ENCODE data around the gene DPEP2. TPM values are rescaled to one million over a fixed set of nuclear protein-coding genes. Genes with fewer than 3 reads are reported as not detected.

Gene DPEP2
- total and polyA plus RNA-seq, 2 of the 4 experiments (the other 2 are of a cell fraction), result not detected

DNA sequence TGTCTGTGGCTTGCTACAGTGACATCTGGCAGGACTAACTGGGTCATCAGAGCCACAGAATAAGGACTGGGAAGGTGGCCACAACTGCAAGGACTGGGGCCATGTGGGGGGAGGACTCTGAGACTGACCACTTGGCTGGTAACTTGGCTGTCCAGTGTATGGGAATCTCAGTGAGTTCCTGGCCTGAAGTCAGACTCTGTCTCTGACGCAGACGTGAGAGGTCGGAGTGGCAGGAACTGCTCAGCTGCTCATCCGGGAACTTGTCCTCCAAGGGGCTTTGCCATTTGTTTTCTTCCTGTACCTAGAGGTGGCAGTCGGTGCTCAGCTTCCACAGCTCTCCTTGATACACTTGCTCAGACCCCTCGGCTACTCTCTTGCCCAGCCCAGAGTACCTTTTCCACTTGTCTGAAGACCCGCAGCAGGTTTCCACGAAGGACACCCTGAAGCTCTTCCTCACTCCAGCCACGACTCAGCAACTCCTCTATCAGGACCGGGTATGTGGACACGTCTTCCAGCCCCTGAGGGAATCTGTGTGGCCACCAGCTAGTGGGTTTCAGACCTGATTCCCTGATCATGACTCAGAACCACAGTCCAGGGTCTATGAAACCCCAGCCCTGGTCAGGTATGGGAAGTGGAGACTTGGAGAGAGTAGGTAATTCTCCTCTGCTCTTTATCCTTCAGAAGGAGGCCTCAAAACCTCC is 11.7 kb downstream of the DPEP2 start:
- Histone ChIP-seq H3K4me1 (ENCODE audit: control insufficient read depth, insufficient read depth, low read length) (peaks cover 1% of the 10 kb centered on the region; the same call in 1 of the 2 replicates), H2AFZ (replicated peaks; ENCODE audit: low read length, poor library complexity) (peak overlapping the region; percentile 34), H3K27me3 (ENCODE audit: control insufficient read depth, insufficient read depth, low read length) (peaks cover 5% of the 10 kb centered on the region; the same call in 1 of the 2 replicates), H3K56ac (ENCODE audit: extremely low read depth, insufficient read depth, low read length) (no peak overlapping the region), H3K4me2 (ENCODE audit: low read depth, low read length) (no peak overlapping the region), H4K5ac (ENCODE audit: low read depth, low read length) (no peak overlapping the region), H2AK5ac (ENCODE audit: low read depth, low read length) (no peak overlapping the region), H4K8ac (ENCODE audit: low read depth in 2 of 2, low read length in 2 of 2) (no peak overlapping the region), H2BK20ac (ENCODE audit: low read depth, low read length) (no peak overlapping the region), H4K91ac (ENCODE audit: insufficient read depth, low read depth, low read length) (no peak overlapping the region), H3K4ac (ENCODE audit: low read depth, low read length) (no peak overlapping the region), H3K4me3 (ENCODE audit: insufficient read depth, low read depth, low read length) (no peak overlapping the region), H3K9me1 (ENCODE audit: insufficient read depth, low read length) (no peaks in the 10 kb centered on the region), H3K79me1 (ENCODE audit: low read depth in 1 of 2, low read length in 2 of 2) (no peaks in the 10 kb centered on the region), H2BK5ac (ENCODE audit: low read depth, low read length, poor library complexity, severe bottlenecking) (no peak overlapping the region), H3K18ac (ENCODE audit: low read depth, low read length) (no peak overlapping the region), H3K9me3 (ENCODE audit: control insufficient read depth, insufficient read depth, low read length) (no peaks in the 10 kb centered on the region), H3K27ac (ENCODE audit: insufficient read depth, low read length) (no peak overlapping the region), H3K14ac (replicated peaks; ENCODE audit: low read depth, low read length) (no peak overlapping the region), H3K9ac (ENCODE audit: low read depth, low read length) (no peak overlapping the region), H2AK9ac (replicated peaks; ENCODE audit: low read depth, low read length, poor library complexity) (peak overlapping the region; percentile 25), H2BK120ac (ENCODE audit: low read depth, low read length) (no peak overlapping the region), H4K20me1 (ENCODE audit: insufficient read depth, low read length) (no peaks in the 10 kb centered on the region), H3K36me3 (ENCODE audit: control insufficient read depth, insufficient read depth, low read length) (no peaks in the 10 kb centered on the region), H3K23ac (ENCODE audit: low read depth, low read length) (no peak overlapping the region), H2BK15ac (ENCODE audit: low read depth, low read length) (no peak overlapping the region)
- no peak for ATAC-seq (ENCODE audit: low read depth)
- CTCF ChIA-PET, result interaction anchor here (0.6 kb wide), 1 partner anchor 258 kb away, joined by 4 read pairs; the partner anchor contains the start of gene PLA2G15
- in situ Hi-C loops (cut with MboI; ENCODE audit: low sequenced_read_pairs), result loop anchor here (10.0 kb wide), 1 partner anchor 237 kb away; no protein-coding TSS in a partner anchor
- BruUV-seq (replicated peaks), result no TSS peak
- POLR2A ChIA-PET (ENCODE audit: unreplicated experiment), result interaction anchor here (0.6 kb wide), 1 partner anchor 104 kb away, joined by 3 read pairs; no protein-coding TSS in a partner anchor
- WGBS, 2 experiments (ENCODE audit: extremely low coverage in 2 of 2, insufficient read length in 1 of 2), result 50% methylated on average over 2 of the region's 11 CpGs; no CpG with 5 or more reads in 1 of the 2 experiments
- TF ChIP-seq MXI1 (IDR thresholded peaks at IDR 0.05; ENCODE audit: borderline replicate concordance, low read depth, low read length), result no peak
- no peak for TF ChIP-seq CEBPB (IDR thresholded peaks at IDR 0.05; ENCODE audit: low read depth, low read length)
- TF ChIP-seq MAZ (IDR thresholded peaks at IDR 0.05; ENCODE audit: borderline replicate concordance, low read depth, low read length), result no peak
- TF ChIP-seq, protein P1, sequence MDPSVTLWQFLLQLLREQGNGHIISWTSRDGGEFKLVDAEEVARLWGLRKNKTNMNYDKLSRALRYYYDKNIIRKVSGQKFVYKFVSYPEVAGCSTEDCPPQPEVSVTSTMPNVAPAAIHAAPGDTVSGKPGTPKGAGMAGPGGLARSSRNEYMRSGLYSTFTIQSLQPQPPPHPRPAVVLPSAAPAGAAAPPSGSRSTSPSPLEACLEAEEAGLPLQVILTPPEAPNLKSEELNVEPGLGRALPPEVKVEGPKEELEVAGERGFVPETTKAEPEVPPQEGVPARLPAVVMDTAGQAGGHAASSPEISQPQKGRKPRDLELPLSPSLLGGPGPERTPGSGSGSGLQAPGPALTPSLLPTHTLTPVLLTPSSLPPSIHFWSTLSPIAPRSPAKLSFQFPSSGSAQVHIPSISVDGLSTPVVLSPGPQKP (IDR thresholded peaks at IDR 0.05; ENCODE audit: borderline replicate concordance, low read depth, low read length), result no peak
- TF ChIP-seq SMC3 (IDR thresholded peaks at IDR 0.05; ENCODE audit: low read depth, low read length), result no peak
- TF ChIP-seq RFX5 (IDR thresholded peaks at IDR 0.05; ENCODE audit: low read depth, low read length), result no peak
- TF ChIP-seq, protein P2, sequence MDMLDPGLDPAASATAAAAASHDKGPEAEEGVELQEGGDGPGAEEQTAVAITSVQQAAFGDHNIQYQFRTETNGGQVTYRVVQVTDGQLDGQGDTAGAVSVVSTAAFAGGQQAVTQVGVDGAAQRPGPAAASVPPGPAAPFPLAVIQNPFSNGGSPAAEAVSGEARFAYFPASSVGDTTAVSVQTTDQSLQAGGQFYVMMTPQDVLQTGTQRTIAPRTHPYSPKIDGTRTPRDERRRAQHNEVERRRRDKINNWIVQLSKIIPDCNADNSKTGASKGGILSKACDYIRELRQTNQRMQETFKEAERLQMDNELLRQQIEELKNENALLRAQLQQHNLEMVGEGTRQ (IDR thresholded peaks at IDR 0.05; ENCODE audit: low read depth, low read length), result no peak
- TF ChIP-seq MAFK (IDR thresholded peaks at IDR 0.05; ENCODE audit: low read depth, low read length), result no peak
- dilution Hi-C loops (cut with HindIII; ENCODE audit: low sequenced_read_pairs, unreplicated experiment), result no loop called here
- intact Hi-C loops (cut with micrococcal nuclease), result no loop called here
- no peak for DNase-seq

Data from IMR-90 (cell line).